ENCODE measurements around the gene ACYP2. TPM values are rescaled to one million over a fixed set of nuclear protein-coding genes. Genes with fewer than 3 reads are reported as not detected.

Gene ACYP2
- total and polyA plus RNA-seq, 12 donors: 36.9 to 101 (median 53.1) TPM

- peak in 4 of 7 donors; percentile 30 to 49 (median 36) for DNase-seq
- no peak for TF ChIP-seq CTCF (IDR thresholded peaks at IDR 0.05)
- no peak for TF ChIP-seq POLR2A (IDR thresholded peaks at IDR 0.05)
- intact Hi-C loops (cut with DNase I): no loop called here
- no peak overlapping the region for H3K27ac ChIP-seq
- peaks cover 0 to 10% of the 10 kb centered on the region in 2 donors for H3K4me1 ChIP-seq (replicated peaks in 1 of 2)
- H3K4me3 ChIP-seq: no peak overlapping the region
- WGBS, 4 donors: 47 to 52% (median 49%) methylated on average over 3 of the region's 3 CpGs
- no peaks in the 10 kb centered on the region for H3K9me3 ChIP-seq (replicated peaks in 1 of 3)
- H3K36me3 ChIP-seq (replicated peaks in 1 of 2): no peaks in the 10 kb centered on the region
- H3K27me3 ChIP-seq: no peaks in the 10 kb centered on the region
Observed at GRCh38 chr2:54310311-54310710, 194.9 kb downstream of the ACYP2 start.

GRCh38 chr2:54310961-54311360, 195.5 kb downstream of the ACYP2 start:
- intact Hi-C loops (cut with DNase I): no loop called here
- Histone ChIP-seq H3K4me1 (replicated peaks in 1 of 2) (peaks cover 0 to 10% of the 10 kb centered on the region in 2 donors), H3K27me3 (no peaks in the 10 kb centered on the region), H3K4me3 (no peak overlapping the region), H3K36me3 (replicated peaks in 1 of 2) (no peaks in the 10 kb centered on the region), H3K27ac (no peak overlapping the region), H3K9me3 (replicated peaks in 1 of 3) (peaks cover 0 to 2% (median 0%) of the 10 kb centered on the region in 3 donors)
- 67 to 85% (median 76%) methylated on average over 2 of the region's 2 CpGs for WGBS, 4 donors
- TF ChIP-seq POLR2A (IDR thresholded peaks at IDR 0.05): no peak
- no peak for TF ChIP-seq CTCF (IDR thresholded peaks at IDR 0.05)
- DNase-seq: no peak

GRCh38 chr2:54313147-54313546, 197.7 kb downstream of the ACYP2 start:
- intact Hi-C loops (cut with DNase I): no loop called here
- TF ChIP-seq POLR2A (IDR thresholded peaks at IDR 0.05): no peak
- TF ChIP-seq CTCF (IDR thresholded peaks at IDR 0.05): no peak
- WGBS, 4 donors: 80 to 92% (median 86%) methylated on average over 10 of the region's 10 CpGs
- Histone ChIP-seq H3K27me3 (no peaks in the 10 kb centered on the region), H3K27ac (no peak overlapping the region), H3K9me3 (replicated peaks in 1 of 3) (peaks cover 0 to 7% (median 0%) of the 10 kb centered on the region in 3 donors), H3K4me1 (replicated peaks in 1 of 2) (peaks cover 0 to 10% of the 10 kb centered on the region in 2 donors), H3K36me3 (replicated peaks in 1 of 2) (no peaks in the 10 kb centered on the region), H3K4me3 (no peak overlapping the region)
- DNase-seq: no peak

- no peak for DNase-seq
- peaks cover 0 to 7% (median 0%) of the 10 kb centered on the region in 3 donors for H3K9me3 ChIP-seq (replicated peaks in 1 of 3)
- no peak overlapping the region for H3K4me3 ChIP-seq
- intact Hi-C loops (cut with DNase I): no loop called here
- 79 to 85% (median 83%) methylated on average over 2 of the region's 2 CpGs for WGBS, 4 donors
- no peaks in the 10 kb centered on the region for H3K27me3 ChIP-seq
- no peak overlapping the region for H3K27ac ChIP-seq
- no peaks in the 10 kb centered on the region for H3K36me3 ChIP-seq (replicated peaks in 1 of 2)
- H3K4me1 ChIP-seq (replicated peaks in 1 of 2): no peaks in the 10 kb centered on the region
- TF ChIP-seq CTCF (IDR thresholded peaks at IDR 0.05): no peak
- no peak for TF ChIP-seq POLR2A (IDR thresholded peaks at IDR 0.05)
Observed at GRCh38 chr2:54317973-54318372, 202.6 kb downstream of the ACYP2 start.
